Endothelial cell (in vitro differentiated cells): ENCODE results near the gene MMP11. TPM values are rescaled to one million over a fixed set of nuclear protein-coding genes. Genes with fewer than 3 reads are reported as not detected.

Experiments
- DNase-seq: peaks from one replicate; pipeline ENCODE4 v3.0.0; 2021; ENCODE audit warnings: low spot score
- H3K27ac Mint-ChIP-seq: one replicate; pipeline ENCODE4 v1.8.0; 2021; ENCODE audit warnings: mixed read lengths, inconsistent platforms; ENCODE audit not compliant: unreplicated experiment
- H3K27me3 Mint-ChIP-seq: one replicate; pipeline ENCODE4 v1.8.0; 2021; ENCODE audit warnings: mild to moderate bottlenecking, moderate library complexity, mixed read lengths, inconsistent platforms; ENCODE audit not compliant: unreplicated experiment
- H3K36me3 Mint-ChIP-seq: one replicate; pipeline ENCODE4 v1.8.0; 2021; ENCODE audit warnings: mild to moderate bottlenecking, low read depth, mixed read lengths, inconsistent platforms; ENCODE audit not compliant: unreplicated experiment
- H3K4me1 Mint-ChIP-seq: one replicate; pipeline ENCODE4 v1.8.0; 2021; ENCODE audit warnings: mild to moderate bottlenecking, mixed read lengths, inconsistent platforms; ENCODE audit not compliant: unreplicated experiment
- H3K4me3 Mint-ChIP-seq: one replicate; pipeline ENCODE4 v1.8.0; 2021; ENCODE audit warnings: mild to moderate bottlenecking, mixed read lengths, inconsistent platforms; ENCODE audit not compliant: unreplicated experiment
- H3K9me3 Mint-ChIP-seq: one replicate; pipeline ENCODE4 v1.8.0; 2021; ENCODE audit warnings: mixed read lengths, inconsistent platforms; ENCODE audit not compliant: unreplicated experiment
- CTCF ChIP-seq: fragments of 200-600 bp; sonication (generic); IDR thresholded peaks from one replicate; pipeline ENCODE4 v1.5.0; 2021; ENCODE audit warnings: antibody characterized with exemption; ENCODE audit not compliant: unreplicated experiment
- total RNA-seq: library from RNA; stranded (reverse); fragmentation: NEBNext Ultra II Directional; extraction: Animal tissue kit (Norgen Biotek cat#: 25700); gene quantifications from one replicate; pipeline ENCODE4 v1.2.1, GENCODE V29; 2021; ENCODE audit not compliant: unreplicated experiment

The MMP11 gene
- total RNA-seq, 1 donor from 2014 or later = 3.4 TPM

DNA sequence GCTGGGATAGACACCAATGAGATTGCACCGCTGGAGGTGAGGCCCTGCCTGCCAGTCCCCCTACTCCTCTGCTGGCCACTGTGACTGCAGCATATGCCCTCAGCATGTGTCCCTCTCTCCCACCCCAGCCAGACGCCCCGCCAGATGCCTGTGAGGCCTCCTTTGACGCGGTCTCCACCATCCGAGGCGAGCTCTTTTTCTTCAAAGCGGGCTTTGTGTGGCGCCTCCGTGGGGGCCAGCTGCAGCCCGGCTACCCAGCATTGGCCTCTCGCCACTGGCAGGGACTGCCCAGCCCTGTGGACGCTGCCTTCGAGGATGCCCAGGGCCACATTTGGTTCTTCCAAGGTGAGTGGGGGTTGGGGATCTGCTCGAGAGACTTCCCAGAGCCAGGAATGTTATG lies 8.4 kb downstream of the MMP11 start:
- DNase-seq = no peak
- Mint-ChIP-seq H3K27me3 (peaks cover 2% of the 10 kb centered on the region), H3K9me3 (no peaks in the 10 kb centered on the region), H3K4me1 (no peaks in the 10 kb centered on the region), H3K4me3 (no peak overlapping the region), H3K27ac (no peak overlapping the region), H3K36me3 (no peaks in the 10 kb centered on the region)
- no peak for TF ChIP-seq CTCF

DNA sequence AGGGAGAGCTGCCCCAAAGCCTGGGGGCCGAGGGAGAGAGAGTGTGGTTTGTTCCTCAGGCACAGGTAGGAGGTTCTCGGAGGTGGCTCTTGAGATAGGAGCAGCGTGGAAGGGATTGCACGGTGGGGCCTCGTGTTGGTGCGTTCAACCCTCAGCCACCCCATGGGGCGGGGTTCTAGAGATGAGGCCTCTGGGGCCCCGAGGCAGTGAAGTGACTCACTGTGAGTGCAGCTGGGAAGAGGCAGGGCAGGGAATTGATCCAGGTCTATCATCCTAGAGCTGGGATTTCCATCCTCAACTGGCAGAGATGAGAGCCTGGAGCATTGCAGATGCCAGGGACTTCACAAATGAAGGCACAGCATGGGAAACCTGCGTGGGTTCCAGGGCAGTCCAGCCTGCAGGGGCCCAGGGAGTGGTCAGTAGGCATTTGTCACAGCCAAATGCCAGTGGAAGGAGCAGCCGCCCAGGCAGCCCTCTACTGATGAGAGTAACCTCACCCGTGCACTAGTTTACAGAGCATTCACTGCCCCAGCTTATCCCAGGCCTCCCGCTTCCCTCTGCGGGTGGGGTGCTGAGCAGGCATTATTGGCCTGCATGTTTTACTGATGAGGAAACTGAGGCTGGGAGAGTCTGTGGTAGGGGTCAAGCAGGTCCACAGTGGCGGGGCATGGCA lies 9.0 kb downstream of the MMP11 start:
- DNase-seq = no peak
- H3K4me1 Mint-ChIP-seq = peaks cover 3% of the 10 kb centered on the region
- TF ChIP-seq CTCF = no peak
- H3K27ac Mint-ChIP-seq = no peak overlapping the region
- H3K27me3 Mint-ChIP-seq = peaks cover 2% of the 10 kb centered on the region
- H3K4me3 Mint-ChIP-seq = no peak overlapping the region
- no peaks in the 10 kb centered on the region for H3K36me3 Mint-ChIP-seq
- H3K9me3 Mint-ChIP-seq = no peaks in the 10 kb centered on the region

DNA sequence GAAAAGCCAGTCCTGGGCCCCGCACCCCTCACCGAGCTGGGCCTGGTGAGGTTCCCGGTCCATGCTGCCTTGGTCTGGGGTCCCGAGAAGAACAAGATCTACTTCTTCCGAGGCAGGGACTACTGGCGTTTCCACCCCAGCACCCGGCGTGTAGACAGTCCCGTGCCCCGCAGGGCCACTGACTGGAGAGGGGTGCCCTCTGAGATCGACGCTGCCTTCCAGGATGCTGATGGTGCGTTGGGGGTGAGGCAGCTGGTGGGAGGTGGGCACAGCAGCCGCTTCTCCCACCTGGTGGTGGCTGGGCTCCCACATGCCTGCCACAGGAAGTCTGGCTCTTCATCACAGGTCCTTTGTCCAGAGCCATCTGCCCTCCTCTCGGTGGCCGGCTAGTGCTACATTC lies 9.6 kb downstream of the MMP11 start:
- H3K27me3 Mint-ChIP-seq = peaks cover 2% of the 10 kb centered on the region
- H3K9me3 Mint-ChIP-seq = no peaks in the 10 kb centered on the region
- peaks cover 3% of the 10 kb centered on the region for H3K4me1 Mint-ChIP-seq
- no peak for DNase-seq
- no peak overlapping the region for H3K4me3 Mint-ChIP-seq
- no peak for TF ChIP-seq CTCF
- no peak overlapping the region for H3K27ac Mint-ChIP-seq
- no peaks in the 10 kb centered on the region for H3K36me3 Mint-ChIP-seq

DNA sequence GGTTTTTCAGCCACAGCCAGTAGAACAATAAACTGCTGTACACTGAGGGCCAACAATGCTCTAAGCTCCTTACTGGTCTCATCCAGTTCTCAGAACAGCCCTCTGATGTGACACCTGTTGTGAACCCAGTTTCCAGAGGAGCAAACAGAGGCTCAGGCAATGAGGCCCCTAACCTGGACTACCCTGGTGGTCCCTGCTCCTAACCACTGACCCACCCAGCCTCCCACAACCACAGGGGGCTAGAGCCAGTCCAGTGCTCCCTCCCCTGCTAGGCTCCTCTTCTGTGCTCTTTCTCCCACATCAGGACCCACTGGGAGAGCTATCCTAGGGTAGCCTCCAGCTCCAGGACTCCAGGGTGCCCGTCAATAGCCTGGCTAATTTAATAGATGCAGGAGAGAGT lies 10.1 kb downstream of the MMP11 start:
- H3K36me3 Mint-ChIP-seq = no peaks in the 10 kb centered on the region
- peaks cover 6% of the 10 kb centered on the region for H3K4me1 Mint-ChIP-seq
- TF ChIP-seq CTCF = no peak
- DNase-seq = no peak
- H3K9me3 Mint-ChIP-seq = no peaks in the 10 kb centered on the region
- H3K27me3 Mint-ChIP-seq = peaks cover 3% of the 10 kb centered on the region
- H3K4me3 Mint-ChIP-seq = no peak overlapping the region
- H3K27ac Mint-ChIP-seq = no peak overlapping the region

GRCh38 chr22:23783265-23784150 lies 10.9 kb downstream of the MMP11 start:
- TF ChIP-seq CTCF = no peak

More at GRCh38 chr22:23783265-23784150, 10.9 kb downstream of the MMP11 start:
- Mint-ChIP-seq H3K27me3 (peaks cover 3% of the 10 kb centered on the region), H3K27ac (no peak overlapping the region), H3K4me3 (no peak overlapping the region), H3K4me1 (peaks cover 11% of the 10 kb centered on the region), H3K9me3 (no peaks in the 10 kb centered on the region), H3K36me3 (no peaks in the 10 kb centered on the region)
- no peak for DNase-seq
